ENCODE data around the gene COPB2.
"Not testable (repeated sequence)": the region's sequence is repeated elsewhere in the genome, so short reads cannot be mapped to it uniquely, and the experiment has no call there.

Gene COPB2

DNA sequence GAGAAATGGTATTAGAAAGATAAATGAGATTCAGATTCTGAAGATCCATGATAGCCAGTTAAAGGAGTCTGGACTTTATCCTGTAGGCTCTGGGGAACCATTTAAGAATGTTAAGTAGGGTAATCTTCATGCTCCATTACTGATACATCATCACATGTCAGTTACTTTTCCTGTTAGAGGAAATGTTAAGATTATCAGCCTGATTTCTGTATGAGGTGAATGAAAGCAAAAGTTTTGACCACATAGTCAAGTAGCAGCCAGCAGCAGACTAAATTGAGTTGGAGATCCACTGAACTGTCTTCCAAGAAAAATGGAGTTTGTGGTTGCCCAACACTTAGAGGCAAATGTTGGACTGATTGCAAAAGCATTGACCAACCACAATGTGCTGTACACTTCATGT, 4.7 kb upstream of the COPB2 start:
- Histone ChIP-seq H3K4me1 (ENCODE audit: insufficient read depth, poor library complexity, severe bottlenecking) (peaks cover 7% of the 10 kb centered on the region), H3K36me3 (ENCODE audit: low read depth) (no peaks in the 10 kb centered on the region), H3K4me3 (ENCODE audit: severe bottlenecking) (no peak overlapping the region), H3K27ac (ENCODE audit: poor library complexity, severe bottlenecking) (no peak overlapping the region), H3K27me3 (ENCODE audit: insufficient read depth, poor library complexity, severe bottlenecking) (no peaks in the 10 kb centered on the region), H3K9me3 (ENCODE audit: severe bottlenecking) (no peaks in the 10 kb centered on the region)
- ATAC-seq (ENCODE audit: low read depth): no peak
- TF ChIP-seq, protein P1, sequence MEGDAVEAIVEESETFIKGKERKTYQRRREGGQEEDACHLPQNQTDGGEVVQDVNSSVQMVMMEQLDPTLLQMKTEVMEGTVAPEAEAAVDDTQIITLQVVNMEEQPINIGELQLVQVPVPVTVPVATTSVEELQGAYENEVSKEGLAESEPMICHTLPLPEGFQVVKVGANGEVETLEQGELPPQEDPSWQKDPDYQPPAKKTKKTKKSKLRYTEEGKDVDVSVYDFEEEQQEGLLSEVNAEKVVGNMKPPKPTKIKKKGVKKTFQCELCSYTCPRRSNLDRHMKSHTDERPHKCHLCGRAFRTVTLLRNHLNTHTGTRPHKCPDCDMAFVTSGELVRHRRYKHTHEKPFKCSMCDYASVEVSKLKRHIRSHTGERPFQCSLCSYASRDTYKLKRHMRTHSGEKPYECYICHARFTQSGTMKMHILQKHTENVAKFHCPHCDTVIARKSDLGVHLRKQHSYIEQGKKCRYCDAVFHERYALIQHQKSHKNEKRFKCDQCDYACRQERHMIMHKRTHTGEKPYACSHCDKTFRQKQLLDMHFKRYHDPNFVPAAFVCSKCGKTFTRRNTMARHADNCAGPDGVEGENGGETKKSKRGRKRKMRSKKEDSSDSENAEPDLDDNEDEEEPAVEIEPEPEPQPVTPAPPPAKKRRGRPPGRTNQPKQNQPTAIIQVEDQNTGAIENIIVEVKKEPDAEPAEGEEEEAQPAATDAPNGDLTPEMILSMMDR (IDR thresholded peaks at IDR 0.05; ENCODE audit: poor library complexity, severe bottlenecking): no peak
- no peak for DNase-seq (ENCODE audit: low spot score)

DNA sequence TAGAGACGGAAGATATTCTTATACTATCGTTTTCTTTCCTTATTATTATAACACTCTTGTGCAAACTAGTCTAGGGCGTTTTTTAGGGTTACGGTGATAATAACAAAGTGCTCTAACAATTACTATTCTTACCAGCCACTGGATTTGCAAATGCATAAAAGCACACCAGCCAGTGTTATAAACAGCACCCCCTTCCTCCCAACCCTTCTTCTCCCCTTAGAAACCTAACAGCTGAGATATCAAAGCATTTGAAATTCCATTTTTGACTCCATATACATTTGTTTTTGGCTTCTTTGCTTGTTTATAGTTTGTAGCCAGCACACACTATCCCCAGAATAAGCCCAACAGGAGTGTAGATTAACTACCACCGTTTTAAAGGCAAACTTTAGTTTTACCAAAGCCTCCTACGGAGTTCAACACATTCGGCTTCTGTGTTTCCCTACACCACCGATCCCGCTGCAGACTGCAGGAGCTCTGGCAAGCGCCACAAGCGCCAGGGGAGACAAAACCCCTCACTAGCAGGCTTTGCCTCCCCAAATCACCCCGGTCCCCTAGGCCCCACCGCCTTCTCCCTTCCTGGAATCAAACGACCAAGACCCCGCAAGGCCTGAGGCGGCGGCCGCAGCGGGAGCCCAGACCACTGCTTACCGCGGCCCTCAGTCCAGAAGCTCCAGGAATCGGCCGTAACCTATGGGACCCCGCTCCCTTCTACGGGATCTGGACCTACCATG, 461 bp downstream of the COPB2 start:
- peak overlapping the region; percentile 70 for H3K27ac ChIP-seq (ENCODE audit: poor library complexity, severe bottlenecking)
- DNase-seq (ENCODE audit: low spot score): no peak
- peaks cover 18% of the 10 kb centered on the region for H3K36me3 ChIP-seq (ENCODE audit: low read depth)
- H3K27me3 ChIP-seq (ENCODE audit: insufficient read depth, poor library complexity, severe bottlenecking): no peaks in the 10 kb centered on the region
- H3K9me3 ChIP-seq (ENCODE audit: severe bottlenecking): no peaks in the 10 kb centered on the region
- peak; percentile 7; the same call in 2 of the 3 replicates for ATAC-seq (ENCODE audit: low read depth)
- H3K4me3 ChIP-seq (ENCODE audit: severe bottlenecking): peak overlapping the region; percentile 72
- TF ChIP-seq, protein P1 (IDR thresholded peaks at IDR 0.05; ENCODE audit: poor library complexity, severe bottlenecking): no peak
- H3K4me1 ChIP-seq (ENCODE audit: insufficient read depth, poor library complexity, severe bottlenecking): peaks cover 12% of the 10 kb centered on the region

DNA sequence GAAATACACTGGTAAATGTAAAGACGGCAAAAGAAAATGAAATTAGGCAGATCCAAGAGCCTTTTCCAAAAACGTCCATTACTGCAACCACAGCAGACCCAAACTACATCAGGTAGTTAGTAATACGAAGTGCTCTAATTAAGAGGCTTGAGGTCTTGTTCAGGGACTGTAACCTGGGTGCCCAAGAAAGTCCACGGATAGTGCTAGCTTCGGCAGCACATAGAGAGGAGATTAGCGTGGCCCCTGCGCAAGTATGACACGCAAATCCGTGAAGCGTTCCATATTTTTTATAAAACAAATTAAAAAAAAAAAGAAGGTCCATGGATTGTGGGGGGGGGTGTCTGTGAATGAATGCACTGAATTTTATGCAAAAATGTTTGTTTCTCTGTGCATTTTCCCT, 1.4 kb downstream of the COPB2 start:
- no peaks in the 10 kb centered on the region for H3K9me3 ChIP-seq (ENCODE audit: severe bottlenecking)
- peaks cover 12% of the 10 kb centered on the region for H3K4me1 ChIP-seq (ENCODE audit: insufficient read depth, poor library complexity, severe bottlenecking)
- peaks cover 27% of the 10 kb centered on the region for H3K36me3 ChIP-seq (ENCODE audit: low read depth)
- no peak overlapping the region for H3K27ac ChIP-seq (ENCODE audit: poor library complexity, severe bottlenecking)
- H3K27me3 ChIP-seq (ENCODE audit: insufficient read depth, poor library complexity, severe bottlenecking): no peaks in the 10 kb centered on the region
- no peak for ATAC-seq (ENCODE audit: low read depth)
- TF ChIP-seq, protein P1 (IDR thresholded peaks at IDR 0.05; ENCODE audit: poor library complexity, severe bottlenecking): no peak
- no peak overlapping the region for H3K4me3 ChIP-seq (ENCODE audit: severe bottlenecking)
- no peak for DNase-seq (ENCODE audit: low spot score)

DNA sequence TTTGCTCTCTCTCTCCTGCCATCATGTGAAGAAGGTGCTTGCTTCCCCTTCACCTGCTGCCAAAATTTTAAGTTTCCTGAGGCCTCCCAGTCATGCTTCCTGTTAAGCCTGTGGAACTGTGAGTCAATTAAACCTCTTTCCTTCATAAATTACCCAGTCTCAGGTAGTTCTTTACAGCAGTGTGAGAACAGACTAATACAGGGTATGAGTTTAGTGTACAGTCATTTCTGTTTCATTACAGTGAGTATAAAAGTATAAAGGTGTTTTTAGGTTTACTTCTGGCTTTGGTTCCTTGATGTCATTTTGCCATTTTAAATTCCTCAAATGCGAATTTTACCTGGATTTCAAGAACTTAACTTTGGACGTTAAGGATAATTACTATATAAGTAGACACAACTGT, 7.2 kb downstream of the COPB2 start:
- not testable (repeated sequence) for H3K9me3 ChIP-seq (ENCODE audit: severe bottlenecking); ATAC-seq (ENCODE audit: low read depth); H3K4me1 ChIP-seq (ENCODE audit: insufficient read depth, poor library complexity, severe bottlenecking); H3K27ac ChIP-seq (ENCODE audit: poor library complexity, severe bottlenecking); DNase-seq (ENCODE audit: low spot score); H3K4me3 ChIP-seq (ENCODE audit: severe bottlenecking); H3K27me3 ChIP-seq (ENCODE audit: insufficient read depth, poor library complexity, severe bottlenecking)
- H3K36me3 ChIP-seq (ENCODE audit: low read depth): peaks cover 80% of the 10 kb centered on the region

DNA sequence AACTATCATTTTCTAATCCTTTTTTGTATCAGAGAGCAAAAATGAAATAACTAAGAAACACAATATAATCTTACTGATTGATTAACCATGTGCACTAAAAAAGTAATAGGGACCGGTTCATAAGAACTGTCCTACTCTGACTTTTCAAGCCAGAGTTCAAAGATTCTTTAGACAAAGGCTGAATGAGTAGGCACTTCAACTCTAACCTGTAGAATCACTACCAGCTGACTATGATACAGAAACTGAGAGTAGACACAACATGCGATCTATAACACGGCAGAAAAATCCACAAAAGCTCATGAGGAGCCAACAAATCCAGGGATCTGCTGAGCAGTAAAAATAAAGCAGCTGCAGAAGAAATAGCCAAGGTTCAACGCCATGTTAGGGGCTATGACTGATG, 8.9 kb downstream of the COPB2 start:
- H3K27ac ChIP-seq (ENCODE audit: poor library complexity, severe bottlenecking): no peak overlapping the region
- peaks cover 95% of the 10 kb centered on the region for H3K36me3 ChIP-seq (ENCODE audit: low read depth)

More for the DNA sequence above, 8.9 kb downstream of the COPB2 start:
- ATAC-seq (ENCODE audit: low read depth) (no peak), DNase-seq (ENCODE audit: low spot score) (no peak)
- Histone ChIP-seq H3K4me3 (ENCODE audit: severe bottlenecking) (no peak overlapping the region), H3K9me3 (ENCODE audit: severe bottlenecking) (no peaks in the 10 kb centered on the region), H3K4me1 (ENCODE audit: insufficient read depth, poor library complexity, severe bottlenecking) (no peaks in the 10 kb centered on the region), H3K27me3 (ENCODE audit: insufficient read depth, poor library complexity, severe bottlenecking) (no peaks in the 10 kb centered on the region)
- TF ChIP-seq, protein P1 (IDR thresholded peaks at IDR 0.05; ENCODE audit: poor library complexity, severe bottlenecking): no peak

Data from RWPE2 (cell line).